HepG2 (cell line): ENCODE results near the gene RTBDN.

ENCODE experiments used
- CCDC6 ChIP-seq: sonication (generic); formaldehyde crosslinking; IDR thresholded peaks from 2 replicates; pipeline ENCODE4 v1.8.1; 2022; ENCODE audit warnings: mild to moderate bottlenecking, missing genetic modification reagents, moderate library complexity
- CTCF ChIP-seq: sonication (generic); formaldehyde crosslinking; IDR thresholded peaks from 2 replicates; pipeline ENCODE4 v1.5.0; 2020; ENCODE audit warnings: mild to moderate bottlenecking, missing genetic modification reagents, moderate library complexity
- ERF ChIP-seq: IDR thresholded peaks from 2 replicates; pipeline ENCODE4 v1.6.1; 2018; ENCODE audit warnings: missing biosample characterization, missing genetic modification reagents
- FOXM1 ChIP-seq: sonication (generic); formaldehyde crosslinking; IDR thresholded peaks from 2 replicates; pipeline ENCODE4 v1.5.0; 2020; ENCODE audit warnings: missing genetic modification reagents
- JUNB ChIP-seq: sonication (generic); formaldehyde crosslinking; IDR thresholded peaks from 2 replicates; pipeline ENCODE4 v1.8.0; 2022; ENCODE audit warnings: missing genetic modification reagents, mild to moderate bottlenecking, borderline replicate concordance
- KLF6 ChIP-seq: IDR thresholded peaks from 2 replicates; pipeline ENCODE4 v1.8.0; 2016; ENCODE audit warnings: missing biosample characterization, missing genetic modification reagents
- NFIC ChIP-seq: IDR thresholded peaks from 2 replicates; pipeline ENCODE4 v1.6.1; 2012; ENCODE audit warnings: mild to moderate bottlenecking, low read length, inconsistent platforms
- PBX3 ChIP-seq: sonication (generic); formaldehyde crosslinking; IDR thresholded peaks from 2 replicates; pipeline ENCODE4 v1.8.1; 2023; ENCODE audit warnings: missing genetic modification reagents, inconsistent platforms, borderline replicate concordance
- PCBP1 ChIP-seq: fragments of 200-400 bp; formaldehyde crosslinking; IDR thresholded peaks from 2 replicates; pipeline ENCODE4 v1.6.1; 2017; ENCODE audit warnings: mild to moderate bottlenecking, low read depth, low read length, borderline replicate concordance
- POLR2AphosphoS5 ChIP-seq: IDR thresholded peaks from 2 replicates; pipeline ENCODE4 v1.6.1; 2012; ENCODE audit warnings: low read depth, low read length
- REST ChIP-seq, 2 experiments: IDR thresholded peaks; 2 replicates each; pipeline ENCODE4 v1.6.1; 2011 to 2012; ENCODE audit warnings: low read length in 2 of 2, borderline replicate concordance in 1 of 2, low read depth in 1 of 2, mild to moderate bottlenecking in 1 of 2, moderate library complexity in 1 of 2
- ZNF12 ChIP-seq: sonication (generic); formaldehyde crosslinking; IDR thresholded peaks from 2 replicates; pipeline ENCODE4 v1.5.0; 2020; ENCODE audit warnings: missing genetic modification reagents
- ZNF879 ChIP-seq: sonication (generic); formaldehyde crosslinking; IDR thresholded peaks from 2 replicates; pipeline ENCODE4 v1.8.1; 2023; ENCODE audit warnings: missing genetic modification reagents
- ZSCAN22 ChIP-seq: sonication (generic); formaldehyde crosslinking; IDR thresholded peaks from 2 replicates; pipeline ENCODE4 v1.4.0; 2020; ENCODE audit warnings: mild to moderate bottlenecking, missing genetic modification reagents

GRCh38 chr19:12804051-12804450 is 30.3 kb downstream of the RTBDN start:
- no peak for TF ChIP-seq CTCF (CRISPR knock-in tag)
- TF ChIP-seq FOXM1 = no peak
- no peak for TF ChIP-seq POLR2AphosphoS5
- no peak for TF ChIP-seq ZSCAN22 (CRISPR knock-in tag)
- no peak for TF ChIP-seq KLF6 (CRISPR knock-in tag)
- no peak for TF ChIP-seq ERF (CRISPR knock-in tag)
- TF ChIP-seq NFIC = no peak
- no peak for TF ChIP-seq JUNB
- no peak for TF ChIP-seq PCBP1
- no peak for TF ChIP-seq ZNF12 (CRISPR knock-in tag)
- TF ChIP-seq CCDC6 (CRISPR knock-in tag) = no peak
- TF ChIP-seq PBX3 (CRISPR knock-in tag) = no peak
- no peak for TF ChIP-seq REST (IDR thresholded peaks at IDR 0.05; ENCODE audit: borderline replicate concordance in 1 of 2, low read depth in 1 of 2, low read length in 2 of 2)
- TF ChIP-seq ZNF879 (CRISPR knock-in tag) = no peak
